Left lung (tissue), 10 donors: ENCODE measurements around the gene ADPRS. TPM values are rescaled to one million over a fixed set of nuclear protein-coding genes. Genes with fewer than 3 reads are reported as not detected.

Experiments
- ATAC-seq: fragments of 200-7000 bp; cut with Tn5 transposase; one replicate; pipeline ENCODE4 v1.9.1; 2020; ENCODE audit warnings: moderate library complexity
- DNase-seq, 4 donors: peaks; one replicate each; pipeline ENCODE4 v3.0.0-alpha.2; 2013 to 2020
- H3K27ac ChIP-seq, 2 donors: fragments of 200-600 bp; sonication (generic) in 1 of 2; one replicate each; pipeline versions ENCODE4 v1.5.0 to v1.8.0; 2020 to 2021
- H3K27me3 ChIP-seq, 2 donors: fragments of 200-600 bp; sonication (generic) in 1 of 2; one replicate each; pipeline versions ENCODE4 v1.5.0 to v1.8.0; 2020 to 2021
- H3K36me3 ChIP-seq, 2 donors: fragments of 200-600 bp; sonication (generic) in 1 of 2; one replicate each; pipeline versions ENCODE4 v1.5.0 to v1.8.0; 2020 to 2021
- H3K4me1 ChIP-seq, 2 donors: fragments of 200-600 bp; one replicate each; pipeline ENCODE4 v1.8.0; 2021
- H3K4me3 ChIP-seq, 2 donors: fragments of 200-600 bp; sonication (generic) in 1 of 2; one replicate each; pipeline versions ENCODE4 v1.5.0 to v1.8.0; 2020 to 2021; ENCODE audit warnings: mild to moderate bottlenecking in 1 of 2
- H3K9me3 ChIP-seq, 2 donors: fragments of 200-600 bp; sonication (generic) in 1 of 2; one replicate each; pipeline versions ENCODE4 v1.5.0 to v1.8.0; 2020 to 2021
- intact Hi-C, 2 donors: fragments of 100-400 bp; cut with DNase I; formaldehyde crosslinking; loops; one replicate each; pipeline versions ENCODE4 v1.11.2 to v1.14.2; 2022
- polyA plus RNA-seq, 6 donors: library from polyadenylated mRNA; unstranded; fragments of 120-200 nt; gene quantifications; one replicate each; pipeline ENCODE4 v1.2.1, GENCODE V29; 2013; ENCODE audit not compliant: insufficient read length in 6 of 6
- total RNA-seq, 2 donors: library from RNA; stranded (reverse); fragmentation: NEBNext Ultra II Directional; extraction: Animal tissue kit (Norgen Biotek cat#: 25700); gene quantifications; one replicate each; pipeline ENCODE4 v1.2.1, GENCODE V29; 2021
- TF ChIP-seq, protein P1 (sequence below), 2 donors: fragments of 200-600 bp; sonication (generic) in 1 of 2; IDR thresholded peaks; one replicate each; pipeline versions ENCODE4 v1.5.0 to v1.8.0; 2021; ENCODE audit warnings: antibody characterized with exemption in 2 of 2
- donor health status: DM: no; HTN: yes; CAD: no.
- donor health status: DM: no; HTN: no; CAD: no.

Gene ADPRS
- total and polyA plus RNA-seq, 8 donors: 26.3 to 30.4 (median 28.4) TPM

GRCh38 chr1:36070349-36070748 lies 18.3 kb upstream of the ADPRS start:
- TF ChIP-seq, protein P1, sequence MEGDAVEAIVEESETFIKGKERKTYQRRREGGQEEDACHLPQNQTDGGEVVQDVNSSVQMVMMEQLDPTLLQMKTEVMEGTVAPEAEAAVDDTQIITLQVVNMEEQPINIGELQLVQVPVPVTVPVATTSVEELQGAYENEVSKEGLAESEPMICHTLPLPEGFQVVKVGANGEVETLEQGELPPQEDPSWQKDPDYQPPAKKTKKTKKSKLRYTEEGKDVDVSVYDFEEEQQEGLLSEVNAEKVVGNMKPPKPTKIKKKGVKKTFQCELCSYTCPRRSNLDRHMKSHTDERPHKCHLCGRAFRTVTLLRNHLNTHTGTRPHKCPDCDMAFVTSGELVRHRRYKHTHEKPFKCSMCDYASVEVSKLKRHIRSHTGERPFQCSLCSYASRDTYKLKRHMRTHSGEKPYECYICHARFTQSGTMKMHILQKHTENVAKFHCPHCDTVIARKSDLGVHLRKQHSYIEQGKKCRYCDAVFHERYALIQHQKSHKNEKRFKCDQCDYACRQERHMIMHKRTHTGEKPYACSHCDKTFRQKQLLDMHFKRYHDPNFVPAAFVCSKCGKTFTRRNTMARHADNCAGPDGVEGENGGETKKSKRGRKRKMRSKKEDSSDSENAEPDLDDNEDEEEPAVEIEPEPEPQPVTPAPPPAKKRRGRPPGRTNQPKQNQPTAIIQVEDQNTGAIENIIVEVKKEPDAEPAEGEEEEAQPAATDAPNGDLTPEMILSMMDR (IDR thresholded peaks at IDR 0.05): no peak

GRCh38 chr1:36076979-36077573 lies 11.6 kb upstream of the ADPRS start:
- TF ChIP-seq, protein P1 (IDR thresholded peaks at IDR 0.05): no peak
- Histone ChIP-seq H3K27ac (no peak overlapping the region), H3K27me3 (no peaks in the 10 kb centered on the region), H3K4me1 (no peaks in the 10 kb centered on the region), H3K36me3 (no peaks in the 10 kb centered on the region), H3K9me3 (no peaks in the 10 kb centered on the region), H3K4me3 (no peak overlapping the region)
- no peak for DNase-seq
- ATAC-seq: no peak
- intact Hi-C loops: no loop called here

More at GRCh38 chr1:36070349-36070748, 18.3 kb upstream of the ADPRS start:
- no peak overlapping the region for H3K4me3 ChIP-seq
- no peaks in the 10 kb centered on the region for H3K36me3 ChIP-seq
- H3K27me3 ChIP-seq: no peaks in the 10 kb centered on the region
- ATAC-seq: no peak
- DNase-seq: no peak
- H3K4me1 ChIP-seq: no peaks in the 10 kb centered on the region
- peaks cover 0 to 4% of the 10 kb centered on the region in 2 donors for H3K9me3 ChIP-seq
- H3K27ac ChIP-seq: no peak overlapping the region
- intact Hi-C loops: no loop called here

- peaks cover 0 to 12% of the 10 kb centered on the region in 2 donors for H3K4me1 ChIP-seq
- H3K36me3 ChIP-seq: no peaks in the 10 kb centered on the region
- H3K4me3 ChIP-seq: no peak overlapping the region
- ATAC-seq (no peak), DNase-seq (no peak)
- intact Hi-C loops: no loop called here
- TF ChIP-seq, protein P1 (IDR thresholded peaks at IDR 0.05): no peak
- no peaks in the 10 kb centered on the region for H3K9me3 ChIP-seq
- no peak overlapping the region for H3K27ac ChIP-seq
- H3K27me3 ChIP-seq: peaks cover 0 to 22% of the 10 kb centered on the region in 2 donors
These were observed 8.5 kb upstream of the ADPRS start for GRCh38 chr1:36080236-36080635.

GRCh38 chr1:36080801-36081200 lies 7.9 kb upstream of the ADPRS start:
- H3K27ac ChIP-seq: no peak overlapping the region

DNA sequence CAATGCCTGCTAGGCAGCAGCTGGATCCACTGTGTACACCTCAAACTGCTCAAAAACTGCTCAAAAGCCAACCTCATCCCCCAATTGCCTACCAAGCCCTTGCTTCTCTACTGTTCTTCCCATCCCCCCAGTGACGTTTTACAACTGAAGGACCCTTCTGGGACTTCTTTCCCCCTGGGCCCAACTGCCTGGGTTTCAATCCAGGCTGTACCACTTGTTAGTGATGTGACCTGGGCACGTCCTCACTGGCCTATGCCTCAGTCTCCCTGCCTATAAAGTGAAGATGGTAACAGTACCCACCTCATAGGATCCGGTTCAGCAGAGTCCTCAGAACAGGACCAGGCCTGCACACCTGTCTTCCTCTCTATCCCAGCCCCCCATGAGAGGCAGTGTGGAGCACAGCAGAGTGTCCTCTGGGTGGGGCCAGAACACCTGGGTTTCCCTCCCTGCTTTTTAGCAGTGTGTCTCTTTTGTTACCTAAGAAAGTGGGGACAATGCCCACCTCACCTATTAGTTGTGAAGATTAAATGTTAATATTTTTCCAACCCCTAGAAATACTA lies 6.7 kb upstream of the ADPRS start:
- Histone ChIP-seq H3K36me3 (no peaks in the 10 kb centered on the region), H3K27ac (no peak overlapping the region), H3K4me3 (no peak overlapping the region), H3K4me1 (peaks cover 0 to 12% of the 10 kb centered on the region in 2 donors), H3K9me3 (no peaks in the 10 kb centered on the region), H3K27me3 (peaks cover 0 to 22% of the 10 kb centered on the region in 2 donors)
- TF ChIP-seq, protein P1 (IDR thresholded peaks at IDR 0.05): no peak
- no peak for DNase-seq
- intact Hi-C loops: no loop called here
- ATAC-seq: no peak

More at GRCh38 chr1:36080801-36081200, 7.9 kb upstream of the ADPRS start:
- no peak for ATAC-seq
- no peaks in the 10 kb centered on the region for H3K36me3 ChIP-seq
- H3K9me3 ChIP-seq: no peaks in the 10 kb centered on the region
- TF ChIP-seq, protein P1 (IDR thresholded peaks at IDR 0.05): no peak
- intact Hi-C loops: no loop called here
- peaks cover 0 to 12% of the 10 kb centered on the region in 2 donors for H3K4me1 ChIP-seq
- no peak for DNase-seq
- no peak overlapping the region for H3K4me3 ChIP-seq
- peaks cover 0 to 22% of the 10 kb centered on the region in 2 donors for H3K27me3 ChIP-seq
